ENCODE results near the gene MATN3. TPM values are rescaled to one million over a fixed set of nuclear protein-coding genes. Genes with fewer than 3 reads are reported as not detected.

The MATN3 gene
- total RNA-seq, 2 experiments from 2014 or later: not detected

DNA sequence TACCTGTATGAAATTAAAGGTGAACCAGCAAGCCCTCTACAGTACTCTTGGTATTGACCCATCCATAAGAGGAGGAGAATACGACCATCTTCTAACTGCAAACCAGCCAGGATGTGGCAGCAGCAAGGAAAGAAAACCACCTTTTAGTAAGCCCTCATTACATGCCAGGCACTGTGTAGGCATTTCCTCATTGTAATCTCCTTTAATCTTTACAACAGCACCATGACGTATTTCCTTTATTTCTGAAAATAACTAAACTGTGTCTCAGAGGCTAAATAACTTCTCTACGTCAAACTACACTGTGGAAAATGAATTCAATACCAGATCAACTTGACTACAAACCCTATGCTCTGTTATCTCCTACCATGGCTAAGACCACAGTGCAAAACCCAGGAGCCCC lies 40.8 kb downstream of the MATN3 start:
- intact Hi-C loops (cut with micrococcal nuclease; ENCODE audit: unreplicated experiment): no loop called here
- H3K36me3 ChIP-seq (ENCODE audit: insufficient read depth, low read length): no peaks in the 10 kb centered on the region
- H3K79me2 ChIP-seq (ENCODE audit: insufficient read depth, low read depth, low read length): no peaks in the 10 kb centered on the region
- H3K4me1 ChIP-seq (ENCODE audit: insufficient read depth, low read length, poor library complexity, severe bottlenecking): no peaks in the 10 kb centered on the region
- H3K9me3 ChIP-seq (ENCODE audit: low read length): no peaks in the 10 kb centered on the region
- no peaks in the 10 kb centered on the region for H3K9me2 ChIP-seq (ENCODE audit: insufficient read depth, low read length)
- H3K4me3 ChIP-seq (ENCODE audit: low read depth, low read length, poor library complexity, severe bottlenecking): no peak overlapping the region
- ChIA-PET POLR2A (no interaction called here), CTCF (ENCODE audit: unreplicated experiment) (no interaction called here)
- no peak for TF ChIP-seq EZH2phosphoT487 (IDR thresholded peaks at IDR 0.05; ENCODE audit: borderline replicate concordance, low read depth, low read length)
- TF ChIP-seq, protein P1, sequence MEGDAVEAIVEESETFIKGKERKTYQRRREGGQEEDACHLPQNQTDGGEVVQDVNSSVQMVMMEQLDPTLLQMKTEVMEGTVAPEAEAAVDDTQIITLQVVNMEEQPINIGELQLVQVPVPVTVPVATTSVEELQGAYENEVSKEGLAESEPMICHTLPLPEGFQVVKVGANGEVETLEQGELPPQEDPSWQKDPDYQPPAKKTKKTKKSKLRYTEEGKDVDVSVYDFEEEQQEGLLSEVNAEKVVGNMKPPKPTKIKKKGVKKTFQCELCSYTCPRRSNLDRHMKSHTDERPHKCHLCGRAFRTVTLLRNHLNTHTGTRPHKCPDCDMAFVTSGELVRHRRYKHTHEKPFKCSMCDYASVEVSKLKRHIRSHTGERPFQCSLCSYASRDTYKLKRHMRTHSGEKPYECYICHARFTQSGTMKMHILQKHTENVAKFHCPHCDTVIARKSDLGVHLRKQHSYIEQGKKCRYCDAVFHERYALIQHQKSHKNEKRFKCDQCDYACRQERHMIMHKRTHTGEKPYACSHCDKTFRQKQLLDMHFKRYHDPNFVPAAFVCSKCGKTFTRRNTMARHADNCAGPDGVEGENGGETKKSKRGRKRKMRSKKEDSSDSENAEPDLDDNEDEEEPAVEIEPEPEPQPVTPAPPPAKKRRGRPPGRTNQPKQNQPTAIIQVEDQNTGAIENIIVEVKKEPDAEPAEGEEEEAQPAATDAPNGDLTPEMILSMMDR (conservative IDR thresholded peaks at IDR 0.05; ENCODE audit: low read length): no peak
- H2AFZ ChIP-seq (ENCODE audit: low read length): no peak overlapping the region
- BruUV-seq (replicated peaks): no TSS peak
- DNase-seq (ENCODE audit: low spot score): no peak
- H3K4me2 ChIP-seq (ENCODE audit: low read length): no peak overlapping the region
- no peak overlapping the region for H3K27ac ChIP-seq (ENCODE audit: low read depth, low read length, poor library complexity, severe bottlenecking)
- H4K20me1 ChIP-seq (ENCODE audit: insufficient read depth, low read length): no peaks in the 10 kb centered on the region

DNA sequence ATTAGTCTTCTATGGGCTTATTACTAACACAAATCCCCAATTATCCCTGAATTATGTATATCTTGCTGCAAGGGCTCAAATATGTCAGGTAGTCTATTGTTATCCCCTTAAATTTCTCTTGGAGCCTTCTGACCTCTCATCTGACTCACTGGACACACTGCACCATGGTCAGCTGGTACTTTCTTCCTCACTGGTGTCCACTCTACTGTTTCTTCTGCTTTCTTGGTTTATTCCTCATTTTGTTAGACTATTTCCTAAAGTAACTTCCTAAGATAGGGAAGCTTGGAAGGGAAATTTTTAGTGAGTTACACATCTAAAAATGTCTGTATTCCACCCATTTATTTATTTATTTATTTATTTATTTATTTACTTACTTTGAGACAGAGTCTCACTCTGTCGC lies 49.1 kb downstream of the MATN3 start:
- TF ChIP-seq EZH2phosphoT487 (IDR thresholded peaks at IDR 0.05; ENCODE audit: borderline replicate concordance, low read depth, low read length): no peak
- TF ChIP-seq, protein P1 (conservative IDR thresholded peaks at IDR 0.05; ENCODE audit: low read length): no peak
- DNase-seq (ENCODE audit: low spot score): no peak
- Histone ChIP-seq H2AFZ (ENCODE audit: low read length) (no peak overlapping the region), H3K4me1 (ENCODE audit: insufficient read depth, low read length, poor library complexity, severe bottlenecking) (no peaks in the 10 kb centered on the region), H4K20me1 (ENCODE audit: insufficient read depth, low read length) (no peaks in the 10 kb centered on the region), H3K9me3 (ENCODE audit: low read length) (no peaks in the 10 kb centered on the region), H3K36me3 (ENCODE audit: insufficient read depth, low read length) (no peaks in the 10 kb centered on the region), H3K4me2 (ENCODE audit: low read length) (no peak overlapping the region), H3K27ac (ENCODE audit: low read depth, low read length, poor library complexity, severe bottlenecking) (no peak overlapping the region), H3K9me2 (ENCODE audit: insufficient read depth, low read length) (no peaks in the 10 kb centered on the region), H3K79me2 (ENCODE audit: insufficient read depth, low read depth, low read length) (no peaks in the 10 kb centered on the region), H3K4me3 (ENCODE audit: low read depth, low read length, poor library complexity, severe bottlenecking) (no peak overlapping the region)
- no TSS peak for BruUV-seq (replicated peaks)
- CTCF ChIA-PET (ENCODE audit: unreplicated experiment): no interaction called here
- POLR2A ChIA-PET: no interaction called here
- intact Hi-C loops (cut with micrococcal nuclease; ENCODE audit: unreplicated experiment): no loop called here

DNA sequence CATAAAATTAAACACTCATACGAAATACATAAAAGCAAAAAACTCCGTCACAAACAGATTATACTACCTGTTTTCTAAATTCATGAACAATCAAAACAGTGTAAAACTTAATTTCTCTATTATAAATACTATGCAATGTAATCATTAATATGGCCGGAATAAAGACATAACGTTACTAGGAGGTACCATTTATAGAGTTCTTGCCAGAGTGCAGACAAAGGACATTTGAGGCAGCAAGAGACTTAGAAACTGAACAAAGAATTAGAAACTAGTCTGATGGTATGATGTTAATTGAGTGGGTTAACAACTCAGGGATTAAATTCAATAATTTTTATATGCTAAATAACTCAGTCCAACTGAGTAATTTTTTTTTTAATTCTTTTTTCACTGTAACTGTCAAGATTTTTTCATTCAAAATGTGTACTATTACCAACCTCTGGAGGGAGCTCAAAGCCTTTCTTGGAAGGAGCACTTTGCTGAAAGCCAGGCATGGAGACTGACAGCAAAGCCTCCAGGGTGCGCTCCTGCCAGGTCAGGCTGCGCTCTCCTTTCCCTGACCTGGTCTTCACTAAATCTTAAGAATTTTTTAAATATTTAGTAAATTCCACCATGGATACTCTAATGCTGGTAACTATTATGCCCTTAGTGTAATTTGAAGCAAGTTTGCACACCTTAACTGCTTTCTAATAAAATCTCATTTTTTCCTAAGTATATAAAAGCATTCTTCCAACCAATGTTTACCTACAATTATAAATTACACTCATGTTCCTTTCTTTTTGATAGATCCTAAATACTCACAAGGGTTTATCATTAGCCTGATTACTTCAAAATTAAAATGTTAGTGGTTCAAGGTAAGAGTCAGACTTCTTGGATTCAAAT lies 56.7 kb downstream of the MATN3 start:
- CTCF ChIA-PET (ENCODE audit: unreplicated experiment): no interaction called here
- DNase-seq (ENCODE audit: low spot score): peak; percentile 72
- H3K36me3 ChIP-seq (ENCODE audit: insufficient read depth, low read length): no peaks in the 10 kb centered on the region
- intact Hi-C loops (cut with micrococcal nuclease; ENCODE audit: unreplicated experiment): loop anchor here (1.0 to 5.0 kb wide), 2 partner anchors 62 to 143 kb away; no protein-coding TSS in a partner anchor
- POLR2A ChIA-PET: interaction anchor here (0.5 to 0.9 kb wide), 3 partner anchors 13 to 147 kb away, joined by 3 to 4 read pairs (median 3); no protein-coding TSS in a partner anchor
- no peaks in the 10 kb centered on the region for H4K20me1 ChIP-seq (ENCODE audit: insufficient read depth, low read length)
- TF ChIP-seq, protein P1 (conservative IDR thresholded peaks at IDR 0.05; ENCODE audit: low read length): peak; percentile 92
- no peak for TF ChIP-seq EZH2phosphoT487 (IDR thresholded peaks at IDR 0.05; ENCODE audit: borderline replicate concordance, low read depth, low read length)
- no peaks in the 10 kb centered on the region for H3K9me2 ChIP-seq (ENCODE audit: insufficient read depth, low read length)
- no peaks in the 10 kb centered on the region for H3K79me2 ChIP-seq (ENCODE audit: insufficient read depth, low read depth, low read length)
- H3K4me3 ChIP-seq (ENCODE audit: low read depth, low read length, poor library complexity, severe bottlenecking): no peak overlapping the region
- H3K9me3 ChIP-seq (ENCODE audit: low read length): no peaks in the 10 kb centered on the region
- H3K27ac ChIP-seq (ENCODE audit: low read depth, low read length, poor library complexity, severe bottlenecking): no peak overlapping the region
- no peak overlapping the region for H3K4me2 ChIP-seq (ENCODE audit: low read length)
- BruUV-seq (replicated peaks): no TSS peak
- H2AFZ ChIP-seq (ENCODE audit: low read length): no peak overlapping the region
- H3K4me1 ChIP-seq (ENCODE audit: insufficient read depth, low read length, poor library complexity, severe bottlenecking): no peaks in the 10 kb centered on the region
